Measurements from ENCODE around the gene ITGB3.
"Not testable (repeated sequence)": the region's sequence is repeated elsewhere in the genome, so short reads cannot be mapped to it uniquely, and the experiment has no call there.

ITGB3 gene

DNA sequence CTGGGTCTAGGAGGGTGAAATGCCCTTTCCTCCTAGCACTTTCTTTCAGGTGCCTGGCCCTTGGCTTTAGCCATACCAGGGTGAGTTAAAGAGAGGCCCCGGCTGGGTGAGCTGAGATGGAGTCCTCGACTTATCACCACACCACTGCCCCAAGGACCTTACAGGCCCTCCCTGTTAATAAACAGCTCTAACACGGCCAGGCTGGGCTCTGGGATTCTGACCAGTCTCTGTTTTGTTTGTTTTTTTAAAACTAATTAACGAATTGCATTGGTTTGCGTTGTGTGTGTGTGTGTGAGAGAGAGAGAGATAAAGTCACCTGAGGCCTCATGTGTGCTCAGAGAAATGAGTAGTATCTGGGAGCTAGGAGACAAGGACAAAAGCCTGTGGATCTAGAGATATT lies 30.2 kb upstream of the ITGB3 start:
- DNase-seq = no peak

DNA sequence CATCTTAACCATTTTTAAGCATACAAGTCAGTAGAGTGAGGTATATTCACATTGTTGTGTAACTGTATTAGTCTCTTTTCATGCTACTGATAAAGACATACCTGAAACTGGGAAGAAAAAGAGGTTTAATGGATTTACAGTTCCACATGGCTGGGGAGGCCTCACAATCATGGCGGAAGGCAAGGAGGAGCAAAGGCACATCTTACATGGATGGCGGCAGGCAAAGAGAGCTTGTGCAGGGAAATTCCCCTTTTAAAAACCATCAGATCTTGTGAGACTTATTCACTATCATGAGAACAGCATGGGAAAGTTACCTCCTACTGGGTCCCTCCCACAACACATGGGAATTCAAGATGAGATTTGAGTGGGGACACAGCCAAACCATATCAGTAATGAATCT lies 29.6 kb upstream of the ITGB3 start:
- DNase-seq = not testable (repeated sequence)

DNA sequence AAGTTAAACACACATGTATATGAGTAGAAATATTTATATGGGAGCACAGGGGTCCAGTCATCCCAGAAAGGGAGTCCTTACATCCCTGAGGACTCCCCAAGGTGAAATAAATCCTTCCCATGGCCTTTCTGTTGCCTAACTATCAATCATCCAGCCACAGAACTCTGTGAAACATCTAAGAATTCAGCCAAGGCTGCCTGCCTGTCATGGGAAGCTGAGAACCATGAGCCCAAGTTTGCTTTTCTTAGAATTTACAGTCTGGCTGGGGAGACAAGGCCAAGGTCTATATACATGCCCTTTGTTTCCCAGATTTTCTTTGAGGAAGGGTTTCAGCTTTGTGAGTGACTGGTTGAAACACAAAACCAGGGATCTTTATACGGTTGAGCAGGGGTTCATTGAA lies 28.7 kb upstream of the ITGB3 start:
- no peak for DNase-seq

DNA sequence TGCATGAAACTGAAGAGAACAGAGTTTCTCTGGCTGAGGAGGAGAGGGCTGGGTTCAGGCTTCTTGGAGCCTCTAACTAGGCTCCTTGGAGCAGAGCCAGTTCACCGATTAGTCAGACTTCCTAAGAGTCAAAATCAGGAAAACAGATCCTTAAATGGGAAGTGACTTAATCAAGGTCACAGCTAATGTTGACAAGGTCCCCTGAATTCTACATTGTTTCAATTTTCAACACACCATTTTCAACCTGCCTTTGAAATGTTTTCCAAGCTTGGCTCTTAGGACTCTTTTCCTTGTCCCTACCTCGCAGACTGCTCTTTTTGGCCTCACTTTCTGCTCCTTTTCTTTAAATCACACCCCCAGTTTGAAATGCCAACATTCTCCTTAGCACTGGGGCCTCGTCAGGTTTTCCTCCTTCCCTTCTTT lies 28.2 kb upstream of the ITGB3 start:
- DNase-seq = peak; percentile 58 to 82

DNA sequence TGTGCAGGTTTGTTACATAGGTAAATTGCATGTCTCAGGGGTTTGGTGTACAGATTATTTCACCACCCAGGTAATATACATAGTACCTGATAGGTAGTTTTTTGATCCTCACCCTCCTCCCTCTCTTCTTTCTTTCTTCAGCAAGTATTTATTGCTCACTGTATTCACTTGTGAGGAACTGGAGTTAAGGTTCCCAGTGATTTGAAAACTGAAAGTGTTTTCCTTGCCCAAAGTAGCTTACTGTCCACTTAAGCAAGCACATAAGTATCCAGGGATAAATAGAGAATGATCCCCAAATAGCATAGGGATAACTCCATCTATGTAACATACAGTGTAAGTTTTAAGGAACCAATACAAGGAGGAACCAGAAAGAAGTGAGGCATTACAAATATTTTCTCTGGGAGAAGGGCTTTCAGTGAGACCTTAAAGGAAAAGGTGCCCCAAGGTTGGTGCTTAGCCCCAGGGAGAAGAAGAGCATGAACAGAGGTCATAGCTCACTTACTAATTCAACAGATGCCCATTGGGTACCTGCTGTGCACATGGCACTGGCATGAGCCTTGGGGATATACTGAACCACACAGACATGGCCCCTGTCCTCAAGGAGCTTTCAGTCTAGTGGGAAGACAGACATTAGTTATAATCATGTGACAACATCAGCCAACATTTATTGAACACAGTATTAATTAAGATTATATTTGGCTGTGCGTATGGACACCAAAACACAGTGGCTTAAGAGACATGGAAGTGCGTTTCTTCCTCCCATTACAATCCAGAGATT lies 27.5 kb upstream of the ITGB3 start:
- DNase-seq = no peak

DNA sequence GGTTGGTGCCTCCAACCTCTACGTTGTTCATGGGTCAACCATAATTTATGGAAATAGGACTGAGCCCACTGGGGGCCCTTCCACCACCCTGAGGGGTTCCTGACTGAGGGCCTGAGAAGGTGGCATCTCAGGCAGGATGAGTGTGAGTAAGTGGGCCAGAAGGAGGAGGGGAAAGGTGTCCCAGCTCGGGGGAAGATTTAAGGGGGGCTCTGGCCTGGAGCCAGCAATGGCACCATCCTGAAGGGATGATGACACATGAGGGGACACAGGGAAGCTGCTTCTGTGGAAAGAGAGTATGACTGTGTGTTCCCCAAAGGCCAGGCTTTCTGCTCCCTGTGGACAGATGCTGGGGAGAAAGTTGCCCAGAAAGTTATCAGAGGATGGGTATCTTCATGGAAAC lies 25.8 kb upstream of the ITGB3 start:
- DNase-seq = no peak

DNA sequence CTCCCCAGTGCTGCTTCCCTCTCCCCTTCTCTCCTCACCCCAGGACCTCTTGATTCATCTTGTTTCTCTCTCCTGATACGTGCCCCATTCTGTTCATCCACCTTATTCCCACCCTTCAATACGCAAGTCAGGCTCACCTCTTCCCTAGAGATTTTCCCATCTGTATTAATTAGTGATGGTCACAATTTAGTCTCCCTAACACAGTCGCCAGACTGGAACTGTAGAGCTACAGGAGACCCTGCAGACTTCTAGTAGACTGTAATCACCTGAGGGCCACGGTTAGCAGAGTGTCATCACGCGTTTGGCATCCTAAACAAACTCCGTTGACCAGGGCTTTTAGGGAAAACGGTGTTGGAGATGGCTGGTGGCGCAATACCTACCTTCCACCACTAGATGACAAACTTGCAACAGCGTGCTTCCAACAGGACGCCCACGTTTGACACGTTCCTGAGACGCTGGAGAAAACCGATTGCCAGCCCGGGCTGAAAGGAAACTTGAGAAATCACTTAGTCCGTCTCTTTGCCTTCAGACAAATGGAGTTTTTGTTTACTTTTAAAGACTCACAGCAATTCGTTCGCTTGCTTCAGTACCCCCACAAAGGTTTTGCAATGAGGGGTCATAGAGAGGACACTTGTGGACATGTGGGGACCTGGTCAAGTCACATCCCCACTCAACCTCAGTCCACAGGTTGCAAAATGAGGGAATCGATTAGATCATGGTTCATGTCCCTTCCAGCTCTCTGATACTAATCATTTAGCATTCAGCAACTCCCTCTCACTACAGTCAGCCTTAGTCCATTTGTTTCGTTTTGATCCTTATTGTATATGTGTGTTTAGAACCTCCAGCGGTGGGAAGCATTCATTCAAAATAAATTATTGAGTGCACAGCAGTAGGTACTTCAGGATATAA lies 23.8 kb upstream of the ITGB3 start:
- peak; percentile 65 to 88 for DNase-seq

DNA sequence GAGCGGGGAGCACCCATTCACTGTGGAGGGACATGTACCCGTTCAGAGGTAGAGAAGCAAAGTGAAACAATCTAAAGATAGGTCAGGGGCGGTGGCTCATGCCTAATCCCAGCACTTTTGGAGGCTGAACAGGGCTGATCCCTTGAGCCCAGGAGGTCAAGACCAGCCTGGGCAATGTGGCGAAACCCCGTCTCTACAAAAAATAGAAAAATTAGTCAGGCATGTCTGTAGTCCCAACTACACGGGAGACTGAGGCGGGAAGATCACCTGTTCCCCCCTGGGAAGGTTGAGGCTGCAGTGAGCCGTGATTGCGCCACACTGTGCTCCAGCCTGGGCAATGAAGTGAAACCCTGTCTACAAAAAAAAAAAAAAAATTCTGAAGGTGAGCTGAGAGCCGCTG lies 22.8 kb upstream of the ITGB3 start:
- no peak for DNase-seq

DNA sequence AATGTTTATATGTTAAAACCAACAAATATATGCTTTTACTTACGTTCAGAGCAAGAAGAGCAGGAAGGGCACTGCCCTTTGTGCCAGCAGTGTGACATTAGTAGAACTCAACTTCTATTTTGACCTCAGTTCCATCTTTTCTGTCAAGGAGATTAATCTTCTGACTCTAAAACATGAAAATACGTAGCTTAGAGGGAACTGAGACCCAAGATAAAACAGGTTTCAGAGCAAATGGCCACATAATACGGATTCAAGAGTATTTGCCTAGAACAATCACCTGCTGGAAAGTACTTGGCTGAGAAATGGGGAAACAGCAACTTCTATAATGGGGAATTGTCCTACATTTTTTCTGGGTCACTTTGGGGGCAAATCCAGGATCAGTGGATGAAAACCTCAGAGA lies 22.3 kb upstream of the ITGB3 start:
- DNase-seq = no peak

DNA sequence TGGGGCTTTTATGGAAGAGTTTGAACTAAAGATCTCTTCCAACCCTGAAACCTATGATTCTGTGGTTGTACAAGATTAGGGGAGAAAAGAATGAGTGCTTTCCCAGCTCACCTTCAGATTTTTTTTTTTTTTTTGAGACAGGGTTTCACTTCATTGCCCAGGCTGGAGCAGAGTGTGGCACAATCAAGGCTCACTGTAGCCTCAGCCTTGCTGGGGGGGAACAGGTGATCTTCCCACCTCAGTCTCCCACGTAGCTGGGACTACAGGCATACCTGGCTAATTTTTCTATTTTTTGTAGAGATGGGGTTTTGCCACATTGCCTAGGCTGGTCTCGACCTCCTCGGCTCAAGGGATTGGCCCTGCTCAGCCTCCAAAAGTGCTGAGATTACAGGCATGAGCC lies 21.8 kb upstream of the ITGB3 start:
- no peak for DNase-seq

DNA sequence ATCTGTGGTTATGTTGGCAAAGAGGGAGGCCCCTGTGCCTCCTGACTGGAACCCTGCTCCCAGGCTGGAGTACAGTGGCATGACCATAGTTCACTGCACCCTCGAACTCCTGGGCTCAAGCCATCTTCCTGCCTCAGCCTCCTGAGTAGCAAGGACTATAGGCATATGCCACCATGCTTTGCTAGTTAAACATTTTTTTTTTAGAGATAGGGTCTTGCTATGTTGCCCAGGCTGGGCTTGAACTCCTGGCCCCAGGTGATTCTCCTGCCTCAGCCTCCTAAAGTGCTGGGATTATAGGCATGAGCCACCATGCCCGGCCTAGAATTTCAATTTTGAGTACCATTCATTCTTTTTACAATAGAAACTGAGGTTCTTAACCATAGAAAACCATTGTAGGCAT lies 21.2 kb upstream of the ITGB3 start:
- DNase-seq = no peak

DNA sequence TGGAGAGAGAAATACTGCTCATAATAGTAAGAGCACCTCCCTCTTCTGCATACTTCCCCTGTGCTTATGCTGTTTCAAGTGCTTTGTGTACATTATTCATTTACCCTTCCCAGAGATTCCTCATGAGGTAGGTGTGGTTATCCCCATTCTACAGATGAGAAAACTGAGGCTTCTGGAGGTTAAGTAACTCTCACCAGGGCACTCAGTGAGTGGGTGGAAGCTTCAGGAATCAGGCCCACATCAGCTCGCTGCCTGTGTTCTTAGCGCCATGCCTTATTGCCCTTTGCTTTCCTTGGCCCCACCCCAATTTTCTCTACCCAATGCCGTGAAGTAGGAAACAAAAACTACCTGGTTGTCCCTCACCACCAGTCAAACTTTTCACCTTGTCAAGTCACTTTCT lies 18.1 kb upstream of the ITGB3 start:
- no peak for DNase-seq

DNA sequence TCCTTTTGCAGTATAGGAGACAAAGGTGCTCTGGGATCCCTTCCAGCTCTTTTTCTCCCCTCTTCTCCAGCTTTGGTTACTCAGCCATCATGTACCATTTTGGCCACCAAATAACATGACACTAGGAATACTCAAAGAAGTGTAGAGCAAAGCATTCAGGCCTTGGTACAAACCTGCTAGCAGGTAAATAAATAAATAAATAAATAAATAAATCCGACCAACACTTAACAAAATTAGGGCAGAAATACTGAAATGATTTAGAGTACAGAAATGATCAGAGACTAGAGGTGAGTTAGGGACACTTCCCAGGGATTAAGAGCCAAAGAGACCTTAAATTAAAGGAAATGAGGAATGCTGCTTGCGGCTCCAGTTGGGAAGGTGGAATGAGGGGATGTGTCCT lies 17.7 kb upstream of the ITGB3 start:
- no peak for DNase-seq

DNA sequence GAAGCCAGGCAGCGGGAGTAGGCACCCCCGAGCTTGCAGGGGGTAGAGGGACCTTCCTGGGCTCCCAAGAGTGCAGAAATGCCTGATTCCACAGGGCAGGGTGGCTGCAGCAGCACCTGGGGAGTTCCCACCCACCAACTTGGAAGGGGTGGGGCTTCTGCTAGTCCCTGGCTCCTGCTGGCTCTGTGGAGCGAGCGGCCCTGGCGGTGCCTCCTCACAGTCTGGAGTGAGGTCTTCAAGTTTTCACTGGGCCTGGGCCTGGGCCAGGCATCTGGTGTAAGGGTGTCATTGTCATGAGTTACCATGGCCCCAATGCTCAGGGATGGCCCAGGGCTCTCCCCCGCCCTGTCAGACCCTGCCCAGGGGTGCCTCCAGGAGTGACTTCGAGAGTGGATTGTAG lies 15.8 kb upstream of the ITGB3 start:
- DNase-seq = no peak

DNA sequence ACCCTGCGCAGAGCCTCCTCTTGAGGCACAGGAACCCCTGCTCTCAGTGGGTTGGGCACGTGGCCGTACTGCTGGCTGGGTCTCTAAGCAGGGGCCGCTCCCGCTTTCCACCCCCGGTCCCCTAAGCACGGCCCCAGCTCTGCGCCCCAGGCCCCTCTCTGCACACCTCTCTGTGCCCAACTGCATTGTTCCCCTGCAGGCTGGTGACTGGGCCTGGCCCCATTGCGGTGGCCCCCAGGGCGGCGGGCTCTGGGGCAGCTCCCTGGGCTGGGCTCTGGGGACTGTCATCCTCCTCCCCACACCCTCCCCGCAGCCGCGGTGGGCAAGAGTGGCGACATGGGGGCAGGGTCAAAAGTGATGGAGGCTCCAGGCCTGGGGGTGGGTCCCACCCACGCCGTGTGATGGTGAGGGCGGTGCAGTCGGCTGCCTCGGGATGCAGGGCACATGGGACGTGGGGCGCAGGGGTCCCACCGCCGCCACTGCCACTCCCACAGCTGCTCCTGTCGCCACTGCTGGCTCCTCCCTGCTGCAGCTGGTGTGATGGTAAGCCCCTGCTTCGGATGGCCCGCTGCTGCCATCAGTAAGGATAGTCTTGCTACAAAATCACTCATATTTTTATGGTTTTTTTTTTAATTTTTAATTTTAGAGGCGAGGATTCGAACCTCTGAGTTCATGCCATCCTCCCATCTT lies 15.2 kb upstream of the ITGB3 start:
- DNase-seq = no peak

DNA sequence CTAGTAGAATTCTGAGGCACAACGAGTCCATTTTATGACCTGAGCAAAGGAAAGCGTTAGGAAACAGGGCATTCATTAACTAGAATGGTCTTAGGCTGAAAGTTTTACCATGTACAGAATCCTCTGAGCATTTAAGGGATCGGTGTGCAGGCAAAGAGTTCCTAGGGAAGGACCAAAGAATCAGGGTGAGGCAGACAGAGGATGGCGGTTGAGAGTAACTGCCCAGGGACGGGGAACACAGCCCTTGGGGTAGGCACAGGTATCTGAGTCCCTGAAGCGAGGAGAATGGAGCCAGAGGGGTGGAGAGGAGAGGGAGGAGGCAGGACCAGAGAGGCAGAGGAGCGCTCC lies 14.0 kb upstream of the ITGB3 start:
- no peak for DNase-seq

DNA sequence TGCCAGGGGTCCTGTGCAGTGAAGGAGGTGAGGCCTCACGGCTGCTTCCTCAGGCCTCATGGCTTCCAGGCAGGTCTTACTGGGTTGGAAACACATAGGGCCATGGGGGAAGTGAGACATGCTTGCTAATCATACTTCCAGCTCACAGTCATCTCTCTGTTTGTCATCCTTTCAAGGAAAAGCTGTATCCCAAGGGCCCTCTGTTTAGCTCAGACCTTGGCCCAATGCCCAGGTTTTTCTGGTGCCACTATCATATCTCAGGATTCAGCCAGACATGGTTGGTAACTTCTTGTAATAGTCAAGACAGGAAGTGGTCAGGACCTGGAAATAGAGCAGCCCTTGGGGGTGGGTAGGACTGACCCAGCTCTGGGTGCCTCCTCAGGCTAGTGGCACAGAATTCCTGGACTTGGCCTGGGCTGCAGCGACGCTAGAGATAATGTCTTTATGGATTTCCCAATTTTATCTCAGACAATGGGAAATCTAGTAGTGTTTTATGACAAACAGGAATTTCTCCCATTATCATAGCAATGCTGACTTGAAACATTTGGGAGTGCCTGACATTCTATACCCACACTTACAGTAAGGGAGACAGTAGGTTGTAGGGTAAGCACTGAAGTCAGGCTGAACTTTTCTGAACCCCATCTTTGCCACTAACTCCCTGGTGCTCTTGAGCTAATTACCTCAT lies 13.5 kb upstream of the ITGB3 start:
- DNase-seq = peak; percentile 89 to 94

DNA sequence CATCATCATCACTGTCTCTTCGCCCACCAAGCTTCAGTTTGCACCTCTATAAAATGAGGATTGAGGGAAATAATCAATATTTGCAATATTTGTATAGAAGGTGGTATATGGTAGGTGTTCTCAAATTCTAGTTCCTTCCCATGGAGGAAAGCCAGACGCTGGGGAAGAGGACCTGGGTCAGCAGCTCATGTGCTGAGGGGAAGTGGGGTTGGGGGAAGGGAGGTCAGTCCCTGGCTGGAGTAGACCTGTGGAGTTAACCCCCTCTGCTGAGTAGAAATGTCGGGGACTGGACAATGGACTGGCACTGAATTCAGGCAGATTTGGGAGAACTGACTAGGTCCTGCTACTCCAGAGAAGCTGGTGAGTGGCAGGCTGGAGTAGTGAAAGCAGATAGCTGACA lies 12.8 kb upstream of the ITGB3 start:
- no peak for DNase-seq

DNA sequence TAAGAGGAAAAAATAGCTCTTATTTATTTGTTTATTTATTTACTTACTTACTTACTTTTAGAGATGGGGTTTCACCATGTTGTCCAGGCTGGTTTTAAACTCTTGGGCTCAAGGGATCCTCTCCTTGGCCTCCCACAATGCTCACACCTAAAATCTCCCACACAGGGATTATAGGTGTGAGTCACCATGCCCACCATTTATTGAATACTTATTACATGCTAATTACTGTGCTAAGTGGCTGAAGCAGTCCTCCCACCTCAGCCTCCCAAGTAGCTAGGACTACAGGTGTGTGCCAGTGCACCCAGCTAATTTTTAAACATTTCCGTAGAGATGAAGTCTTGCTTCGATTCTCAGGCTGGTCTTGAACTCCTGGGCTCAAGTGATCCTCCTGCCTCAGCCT lies 11.0 kb upstream of the ITGB3 start:
- DNase-seq = no peak

DNA sequence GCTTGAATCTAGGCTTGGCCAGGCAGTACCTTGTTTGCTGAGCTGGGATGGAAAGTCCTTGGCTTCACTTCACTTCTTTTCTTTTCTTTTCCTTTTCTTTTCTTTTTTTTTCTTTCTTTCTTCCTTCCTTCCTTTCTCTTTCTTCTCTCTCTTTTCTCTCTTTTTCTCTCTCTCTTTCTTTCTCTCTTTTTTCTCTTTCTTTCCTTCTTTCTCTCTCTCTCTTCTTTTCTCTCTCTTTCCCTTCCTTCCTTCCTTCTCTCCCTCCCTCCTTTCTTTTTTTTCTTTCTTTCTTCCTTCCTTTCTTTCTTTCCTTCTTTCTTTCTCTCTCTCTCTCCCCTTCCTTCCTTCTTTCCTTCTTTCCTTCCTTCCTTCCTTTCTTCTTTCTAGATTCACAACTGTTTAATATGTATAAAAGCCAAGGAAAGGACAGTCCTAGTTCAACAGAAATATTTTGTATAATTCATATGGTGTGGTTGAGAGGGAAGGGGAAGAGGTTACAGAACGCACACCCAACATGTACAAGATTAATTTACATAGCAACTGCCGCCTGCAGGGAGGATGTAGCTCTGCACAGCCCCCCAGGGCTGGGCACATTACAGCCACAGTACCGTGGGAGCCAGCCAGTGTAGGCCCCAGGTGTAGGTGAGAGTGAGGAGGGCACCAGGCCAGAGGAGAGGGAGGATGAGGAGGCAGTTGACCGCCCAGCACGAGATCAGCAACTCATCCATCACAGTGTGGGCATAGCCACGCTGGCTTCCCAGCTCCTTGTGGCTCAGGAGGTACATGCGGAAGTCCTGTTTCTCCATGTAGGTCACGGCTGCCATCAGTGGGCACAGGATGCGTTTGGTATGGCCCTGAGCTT lies 9.7 kb upstream of the ITGB3 start:
- no peak for DNase-seq

DNA sequence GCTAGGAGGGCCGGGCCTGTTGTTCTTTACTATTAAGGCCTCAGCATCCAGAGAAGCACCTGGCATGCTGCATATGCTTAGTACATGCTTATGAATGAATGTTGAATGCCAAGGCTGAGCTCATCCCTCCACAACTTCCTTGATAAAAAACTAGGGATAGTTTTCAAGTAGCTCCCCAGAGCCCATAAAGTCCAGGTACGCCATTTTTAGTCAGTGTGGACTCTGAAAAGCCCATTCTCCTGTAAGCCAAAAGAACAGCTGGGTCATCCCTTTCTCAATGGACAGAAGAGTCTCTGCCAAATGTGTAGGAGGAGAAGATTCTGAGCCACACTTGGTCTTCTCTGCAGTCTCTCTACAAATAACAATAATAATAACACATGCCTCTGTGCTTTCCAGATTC lies 8.9 kb upstream of the ITGB3 start:
- DNase-seq = no peak

DNA sequence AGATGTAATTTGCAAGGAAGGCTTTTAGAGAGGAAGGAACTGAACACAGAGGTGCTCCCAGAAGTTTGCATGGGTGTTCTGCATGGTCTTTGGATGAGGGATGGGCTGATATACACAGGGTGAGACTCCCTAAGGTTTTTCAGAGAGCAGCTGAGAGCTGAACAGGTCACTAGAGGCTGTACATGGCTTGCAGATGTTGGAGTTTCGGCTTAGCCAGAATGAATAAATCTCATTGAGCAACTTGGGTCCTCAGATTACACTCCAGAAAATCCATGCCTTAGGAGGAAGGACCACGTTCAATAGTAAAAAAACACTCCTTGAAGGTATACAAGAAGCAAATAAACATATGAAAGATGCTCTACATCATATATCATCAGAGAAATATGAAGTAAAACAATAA lies 7.5 kb upstream of the ITGB3 start:
- no peak for DNase-seq
